Activated CD4-positive, alpha-beta T cell treated with anti-CD3 and anti-CD28 coated beads, Interleukin-2, amount 50 U/mL, for 1 hour (primary cell): ENCODE data around the gene EFNB2.
A peak's percentile ranks its signal among the peaks of the same experiment; 100 is the strongest.

Experiments
- DNase-seq: peaks from one replicate; pipeline ENCODE4 v3.0.0-alpha.2; 2020

Gene EFNB2

DNA sequence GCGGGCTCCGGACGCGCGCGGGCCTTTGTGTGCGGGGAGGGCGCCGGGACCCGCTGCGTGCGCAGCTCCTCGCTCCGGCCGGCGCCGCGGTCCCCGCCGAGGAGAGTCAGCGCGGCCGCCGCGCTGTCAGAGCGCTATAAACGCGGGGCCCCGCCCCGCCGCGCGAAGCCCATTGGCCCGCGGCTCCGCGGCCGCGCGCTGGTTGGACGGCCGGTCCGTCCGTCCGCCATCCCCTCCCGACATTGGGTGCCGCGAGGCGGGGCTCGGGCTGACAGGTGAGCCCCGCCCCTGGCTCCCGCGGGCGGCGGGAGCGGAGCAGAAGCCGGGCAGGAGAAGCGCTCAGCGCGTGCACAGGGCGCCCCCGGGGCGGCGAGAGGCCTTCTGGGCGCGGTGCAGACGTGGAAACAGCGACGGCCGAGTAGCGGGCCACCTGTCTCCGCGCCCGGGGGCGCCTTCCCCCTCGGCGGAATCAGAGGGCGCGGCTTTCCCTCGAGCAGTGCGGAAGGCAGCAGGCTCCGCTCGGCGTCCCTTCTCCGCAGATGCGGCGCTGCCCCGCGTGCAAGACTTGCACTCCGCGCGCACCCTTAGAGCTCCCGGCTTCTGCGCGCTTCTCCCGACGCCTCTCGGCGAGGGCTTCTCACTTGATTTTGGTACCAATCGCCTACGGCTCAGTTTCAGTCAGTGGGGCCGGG lies at the start of gene EFNB2:
EFNB2 (minus strand) TSS at position 111 of the 692 bp plus-strand sequence. CDS start 698 bp downstream, outside the sequence.
- peak; percentile 84 for DNase-seq

DNA sequence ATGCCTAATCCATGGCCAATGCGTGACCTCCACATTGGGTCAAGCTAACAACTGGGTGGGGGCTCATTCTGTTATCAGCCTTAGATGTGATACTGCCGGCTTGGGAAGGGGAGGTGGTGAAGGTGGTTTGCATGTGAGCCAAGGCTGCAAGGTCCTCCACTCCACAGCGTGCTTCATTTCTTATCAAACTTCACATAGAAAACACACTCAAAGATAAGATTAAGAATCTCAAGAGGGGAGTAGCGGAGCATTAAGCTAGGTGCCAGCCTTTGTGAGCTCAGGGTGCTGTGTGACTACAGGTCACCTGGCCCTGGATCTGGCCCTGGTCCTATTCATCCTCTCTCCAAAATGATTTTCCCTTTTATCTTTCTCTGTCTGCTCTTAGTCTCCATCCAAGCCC lies 45.8 kb upstream of the EFNB2 start:
- DNase-seq = no peak

DNA sequence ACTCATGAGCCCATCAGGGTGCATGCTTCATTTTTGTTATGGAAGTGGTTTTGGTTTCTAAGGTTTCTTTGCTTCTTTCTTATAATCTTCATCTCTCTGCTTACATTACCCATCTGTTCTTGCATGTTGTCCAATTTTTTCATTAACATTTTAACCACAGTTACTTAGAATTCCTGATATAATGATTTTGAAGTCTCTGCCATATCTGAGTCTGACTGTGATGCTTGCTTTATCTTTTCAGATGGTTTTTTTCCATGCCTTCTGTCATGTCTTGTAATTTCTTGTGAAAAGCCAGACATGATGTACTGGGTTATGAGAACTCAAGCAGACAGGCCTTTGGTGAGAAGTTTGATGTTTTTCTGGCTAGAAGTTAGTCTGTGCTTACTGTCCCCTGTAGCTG lies 40.4 kb upstream of the EFNB2 start:
- no peak for DNase-seq

GRCh38 chr13:106573868-106574267 lies 38.4 kb upstream of the EFNB2 start:
- no peak for DNase-seq

DNA sequence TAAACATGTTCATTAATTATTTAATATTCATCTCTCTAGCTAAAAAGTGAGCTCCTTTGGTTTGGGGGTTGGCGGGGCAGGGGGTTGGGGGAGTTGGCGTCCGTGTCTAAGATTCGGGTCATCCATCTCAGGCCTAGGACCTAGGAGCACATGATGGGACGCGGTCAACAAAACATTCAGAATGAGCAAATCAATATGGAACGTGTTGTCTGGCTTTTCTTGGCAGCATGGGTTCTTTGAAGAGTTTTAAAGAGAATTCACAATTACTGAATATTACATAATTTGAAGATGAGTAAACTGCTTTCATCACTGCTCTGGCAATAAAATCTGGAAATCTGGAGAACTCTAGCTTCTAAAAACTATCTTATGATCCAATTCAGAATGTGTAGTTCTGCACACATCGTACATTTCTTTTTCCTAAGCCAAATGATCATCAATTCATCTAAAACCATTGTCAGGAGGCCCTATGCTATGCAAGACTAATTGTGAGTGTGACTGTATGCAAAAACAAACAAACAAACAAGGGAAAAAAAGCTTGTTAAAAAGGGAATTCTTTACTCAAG lies 37.9 kb upstream of the EFNB2 start:
- no peak for DNase-seq

DNA sequence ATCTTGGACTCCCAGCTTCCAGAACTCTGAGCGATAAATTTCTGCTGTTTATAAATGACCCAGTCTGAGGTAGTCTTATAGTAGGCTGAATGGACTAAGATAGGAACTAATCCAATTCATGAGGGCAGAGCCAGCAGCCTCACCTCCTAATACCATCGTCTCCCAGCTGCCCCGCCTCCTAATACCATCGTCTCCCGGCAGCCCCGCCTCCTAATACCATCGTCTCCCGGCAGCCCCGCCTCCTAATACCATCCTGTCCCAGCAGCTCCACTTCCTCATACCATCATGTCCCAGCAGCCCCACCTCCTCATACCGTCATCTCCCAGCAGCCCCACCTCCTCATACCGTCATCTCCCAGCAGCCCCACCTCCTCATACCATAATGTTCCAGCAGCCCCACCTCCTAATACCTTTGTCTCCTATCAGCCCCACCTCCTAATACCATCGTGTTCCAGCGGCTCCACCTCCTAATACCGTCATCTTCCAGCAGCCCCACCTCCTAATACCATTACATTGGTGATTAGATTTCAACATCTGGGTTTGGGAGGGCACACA lies 34.9 kb upstream of the EFNB2 start:
- DNase-seq = peak; percentile 64

GRCh38 chr13:106569233-106570095 lies 34.0 kb upstream of the EFNB2 start:
- no peak for DNase-seq

DNA sequence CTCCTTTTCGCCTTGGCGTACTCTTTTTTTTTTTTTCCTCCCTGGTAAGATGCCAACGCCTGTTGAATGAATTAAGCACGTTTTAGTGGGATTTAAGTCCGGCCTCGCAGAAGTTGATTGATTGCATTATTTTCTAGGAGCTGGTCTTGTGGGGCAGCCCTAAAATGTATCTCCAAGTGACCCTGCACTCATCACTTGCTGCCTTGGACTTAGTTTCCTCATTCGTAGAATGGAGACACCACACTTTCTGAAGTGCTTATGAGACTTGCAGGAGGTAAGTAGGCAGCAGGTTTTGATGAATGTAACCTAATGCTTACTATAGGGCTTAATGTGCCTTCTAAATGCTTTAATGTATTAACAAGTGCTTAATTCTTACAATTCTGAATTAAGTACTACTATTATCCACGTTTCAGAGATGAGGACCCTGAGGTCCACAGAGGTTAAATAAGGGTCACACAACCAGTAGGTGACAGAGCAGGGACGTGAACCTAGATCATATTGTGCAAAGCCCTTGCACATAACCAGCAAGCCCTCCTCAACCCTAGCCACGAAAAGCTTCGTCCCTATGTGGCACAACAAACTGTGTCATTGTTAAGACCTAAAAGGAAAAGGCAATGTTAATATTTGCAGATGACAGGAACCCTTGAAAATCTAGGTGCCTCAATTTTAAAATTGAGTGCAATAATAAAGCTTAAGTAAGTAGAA lies 33.0 kb upstream of the EFNB2 start:
- DNase-seq = no peak

- DNase-seq = peak; percentile 97
Measured at GRCh38 chr13:106567474-106568298, 32.2 kb upstream of the EFNB2 start, which contains the start of gene ARGLU1. TSS of gene ARGLU1 (minus strand) at chr13:106568137. CDS start at chr13:106567919, 218 bp downstream.

- DNase-seq = no peak
Measured at GRCh38 chr13:106566641-106567473, 31.4 kb upstream of the EFNB2 start.

GRCh38 chr13:106565127-106565775 lies 29.8 kb upstream of the EFNB2 start:
- DNase-seq = no peak

DNA sequence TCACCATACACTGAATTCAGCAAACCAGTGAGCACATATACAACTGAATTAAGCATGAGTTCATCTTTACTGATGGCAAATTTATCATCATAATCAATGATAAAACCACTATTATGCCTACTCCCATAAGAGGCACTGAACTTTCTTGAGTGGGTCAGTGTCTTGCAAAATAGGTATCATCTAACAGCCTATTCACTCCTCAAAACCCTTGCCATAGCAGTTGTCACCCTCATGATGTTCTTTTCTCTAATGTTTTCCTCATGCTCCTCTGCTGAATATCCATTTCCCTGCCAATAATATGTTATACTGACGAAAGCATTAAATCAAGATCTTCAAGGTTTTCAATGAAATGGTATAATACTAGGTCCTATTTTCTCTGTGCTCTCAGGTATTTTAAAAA lies 26.8 kb upstream of the EFNB2 start:
- no peak for DNase-seq

DNA sequence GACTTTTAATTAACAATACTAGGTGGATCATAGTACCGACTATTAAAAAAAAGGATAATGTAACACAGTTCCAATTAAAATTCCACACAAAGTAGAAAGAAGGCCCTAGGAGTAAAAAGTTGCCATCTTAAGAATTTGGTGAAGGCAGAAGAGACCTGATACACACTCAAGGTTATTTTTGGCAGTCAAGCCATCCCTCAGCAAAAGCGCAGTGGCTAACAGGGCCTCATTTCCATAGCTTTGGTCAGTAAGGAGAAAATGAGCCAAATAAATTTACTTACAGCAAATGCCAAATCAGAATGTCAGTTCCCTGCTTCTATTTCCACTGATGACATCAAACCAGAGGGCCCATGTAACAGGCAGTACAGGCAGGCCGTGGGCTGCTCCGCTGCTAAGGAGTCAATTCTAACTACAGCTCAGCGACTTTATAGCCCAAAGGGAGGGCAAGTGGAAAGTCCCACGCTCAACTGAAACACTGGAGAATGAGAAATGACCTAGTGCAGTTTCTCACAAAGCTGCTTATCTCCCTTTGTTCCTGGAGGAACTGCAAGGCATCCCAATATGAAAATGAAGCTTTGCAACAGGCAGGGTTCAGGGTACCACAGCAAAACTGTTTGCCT lies 26.2 kb upstream of the EFNB2 start:
- DNase-seq = peak; percentile 20

- no peak for DNase-seq
Measured at GRCh38 chr13:106560821-106561220, 25.4 kb upstream of the EFNB2 start.

GRCh38 chr13:106558527-106558926 lies 23.1 kb upstream of the EFNB2 start:
- no peak for DNase-seq

DNA sequence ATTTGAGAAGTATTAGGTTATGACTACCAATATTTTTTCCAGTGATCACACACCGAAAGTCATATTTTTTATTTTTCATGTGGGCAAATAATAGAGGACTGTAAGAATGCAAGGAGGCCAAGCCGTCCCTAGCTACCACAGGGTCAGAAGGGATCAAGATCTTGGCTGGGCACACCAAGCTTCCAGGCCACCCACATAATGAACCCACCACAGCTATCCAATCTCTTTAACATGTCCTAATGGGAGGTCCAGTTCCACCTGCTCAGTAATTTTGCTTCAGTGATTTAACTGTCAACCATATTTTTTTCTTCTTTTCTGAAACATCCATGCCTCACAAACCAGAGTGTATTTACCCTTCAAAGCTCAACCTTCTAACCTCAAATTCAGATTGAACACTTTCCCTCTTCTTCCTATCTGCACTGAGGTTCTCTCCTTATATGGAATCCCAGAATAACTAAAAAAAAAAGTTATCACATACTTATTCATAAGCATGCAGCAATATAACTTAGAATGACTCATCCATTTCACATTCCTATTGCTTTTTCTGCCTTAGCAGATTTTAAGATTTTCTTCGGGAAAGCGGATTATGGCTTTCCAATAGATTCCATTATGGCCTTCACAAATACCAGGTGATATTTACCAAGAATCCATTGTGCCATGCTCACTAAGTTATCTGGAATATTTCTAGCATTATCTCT lies 20.3 kb upstream of the EFNB2 start:
- no peak for DNase-seq

DNA sequence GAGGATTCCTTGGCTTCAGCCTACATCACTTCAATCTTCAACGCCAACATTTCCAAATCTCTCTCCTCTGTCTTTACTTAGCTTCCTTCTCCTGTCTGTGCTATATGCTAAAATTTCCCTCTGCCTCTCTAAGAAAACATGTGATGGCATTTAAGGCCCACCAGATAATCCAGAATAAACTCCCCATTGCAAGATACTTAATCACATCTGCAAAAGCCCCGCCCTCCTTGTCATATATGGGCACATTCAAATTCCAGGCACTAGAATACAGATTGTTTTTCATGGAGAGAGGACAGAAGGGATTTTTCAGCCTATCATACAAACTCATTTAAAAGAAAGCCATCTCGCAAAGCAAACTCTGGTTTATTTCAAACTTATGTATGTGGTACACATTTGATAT lies 16.3 kb upstream of the EFNB2 start:
- DNase-seq = no peak

GRCh38 chr13:106551350-106551749 lies 15.9 kb upstream of the EFNB2 start:
- DNase-seq = no peak

- no peak for DNase-seq
Measured at GRCh38 chr13:106550570-106551135, 15.2 kb upstream of the EFNB2 start.
